H9 (cell line): ENCODE results near the gene CDK14. TPM values are rescaled to one million over a fixed set of nuclear protein-coding genes. Genes with fewer than 3 reads are reported as not detected.

Experiments
- DNase-seq: peaks from one replicate; pipeline ENCODE4 v3.0.0-alpha.2; 2017
- H2AFZ ChIP-seq: one replicate; pipeline ENCODE4 v1.6.1; 2013; ENCODE audit warnings: mild to moderate bottlenecking, low read length, control low read depth, moderate library complexity
- H2AK5ac ChIP-seq: 2 replicates; pipeline ENCODE4 v1.6.1; 2013; ENCODE audit warnings: low read length, control low read depth, mixed read lengths; ENCODE audit not compliant: insufficient read length
- H2BK120ac ChIP-seq: one replicate; pipeline ENCODE4 v1.6.1; 2013; ENCODE audit warnings: low read depth, mild to moderate bottlenecking, low read length, control low read depth, inconsistent platforms; ENCODE audit not compliant: poor library complexity, severe bottlenecking
- H2BK12ac ChIP-seq: 2 replicates; pipeline ENCODE4 v1.6.1; 2013; ENCODE audit warnings: low read length, control low read depth, mixed read lengths, low read depth; ENCODE audit not compliant: insufficient read length
- H2BK15ac ChIP-seq: 2 replicates; pipeline ENCODE4 v1.6.1; 2013; ENCODE audit warnings: low read depth, low read length, control low read depth
- H2BK20ac ChIP-seq: one replicate; pipeline ENCODE4 v1.6.1; 2013; ENCODE audit warnings: low read depth, mild to moderate bottlenecking, low read length, control low read depth, inconsistent platforms; ENCODE audit not compliant: poor library complexity, severe bottlenecking
- H2BK5ac ChIP-seq: 2 replicates; pipeline ENCODE4 v1.6.1; 2013; ENCODE audit warnings: low read length, control low read depth, mixed read lengths; ENCODE audit not compliant: insufficient read length
- H3K14ac ChIP-seq: 2 replicates; pipeline ENCODE4 v1.6.1; 2013; ENCODE audit warnings: low read length, control low read depth; ENCODE audit not compliant: insufficient read depth
- H3K18ac ChIP-seq: 2 replicates; pipeline ENCODE4 v1.6.1; 2013; ENCODE audit warnings: low read depth, mild to moderate bottlenecking, mixed read lengths, low read length, control low read depth; ENCODE audit not compliant: insufficient read length
- H3K23ac ChIP-seq: 2 replicates; pipeline ENCODE4 v1.6.1; 2013; ENCODE audit warnings: low read length, control low read depth, mixed read lengths, low read depth; ENCODE audit not compliant: insufficient read length
- H3K23me2 ChIP-seq: 2 replicates; pipeline ENCODE4 v1.6.1; 2013; ENCODE audit warnings: low read depth, mild to moderate bottlenecking, mixed read lengths, low read length, control low read depth; ENCODE audit not compliant: insufficient read length, poor library complexity, severe bottlenecking
- H3K27ac ChIP-seq: 2 replicates; pipeline ENCODE4 v1.5.1; 2013; ENCODE audit warnings: low read length, control low read depth, mixed read lengths, low read depth; ENCODE audit not compliant: insufficient read length
- H3K27me3 ChIP-seq: 2 replicates; pipeline ENCODE4 v1.6.1; 2013; ENCODE audit warnings: low read length, control low read depth, inconsistent platforms; ENCODE audit not compliant: insufficient read depth
- H3K4ac ChIP-seq: 2 replicates; pipeline ENCODE4 v1.6.1; 2013; ENCODE audit warnings: low read depth, mild to moderate bottlenecking, control low read depth, inconsistent platforms, low read length, moderate library complexity
- H3K4me1 ChIP-seq: 2 replicates; pipeline ENCODE4 v1.6.1; 2013; ENCODE audit warnings: low read length, control low read depth, inconsistent platforms; ENCODE audit not compliant: insufficient read depth
- H3K4me2 ChIP-seq: 2 replicates; pipeline ENCODE4 v1.6.1; 2013; ENCODE audit warnings: low read length, control low read depth, mixed read lengths; ENCODE audit not compliant: insufficient read length, insufficient read depth
- H3K56ac ChIP-seq: 2 replicates; pipeline ENCODE4 v1.6.1; 2013; ENCODE audit warnings: low read depth, mild to moderate bottlenecking, mixed read lengths, low read length, control low read depth; ENCODE audit not compliant: insufficient read length
- H3K79me1 ChIP-seq: 2 replicates; pipeline ENCODE4 v1.6.1; 2013; ENCODE audit warnings: low read depth, mild to moderate bottlenecking, moderate library complexity, low read length, control low read depth, inconsistent platforms; ENCODE audit not compliant: insufficient read depth, poor library complexity, severe bottlenecking
- H3K79me2 ChIP-seq: 2 replicates; pipeline ENCODE4 v1.6.1; 2013; ENCODE audit warnings: low read length, control low read depth, inconsistent platforms; ENCODE audit not compliant: insufficient read depth
- H3K9ac ChIP-seq: 2 replicates; pipeline ENCODE4 v1.6.1; 2013; ENCODE audit warnings: low read length, control low read depth, mixed read lengths; ENCODE audit not compliant: insufficient read length; ENCODE audit errors: extremely low read depth
- H3K9me3 ChIP-seq: one replicate; pipeline ENCODE4 v1.6.1; 2013; ENCODE audit warnings: low read depth, low read length, inconsistent platforms; ENCODE audit not compliant: control insufficient read depth
- H3T11ph ChIP-seq: one replicate; pipeline ENCODE4 v1.6.1; 2013; ENCODE audit warnings: mild to moderate bottlenecking, low read length, control low read depth, inconsistent platforms
- H4K20me1 ChIP-seq: one replicate; pipeline ENCODE4 v1.6.1; 2013; ENCODE audit not compliant: control insufficient read depth, insufficient read length, insufficient read depth
- H4K5ac ChIP-seq: 2 replicates; pipeline ENCODE4 v1.6.1; 2013; ENCODE audit warnings: low read depth, mild to moderate bottlenecking, mixed read lengths, low read length, control low read depth; ENCODE audit not compliant: insufficient read length
- H4K8ac ChIP-seq: replicated peaks from 2 replicates; pipeline ENCODE4 v1.6.1; 2013; ENCODE audit warnings: low read length, control low read depth, mixed read lengths, low read depth; ENCODE audit not compliant: insufficient read length
- H4K91ac ChIP-seq: 2 replicates; pipeline ENCODE4 v1.6.1; 2013; ENCODE audit warnings: low read depth, mild to moderate bottlenecking, moderate library complexity, mixed read lengths, low read length, control low read depth; ENCODE audit not compliant: insufficient read length
- H3K27ac Mint-ChIP-seq, 3 experiments: 2 replicates in 2 of 3; 3 replicates in 1 of 3; pipeline ENCODE4 v1.8.0; 2020 to 2021; ENCODE audit warnings: mixed read lengths in 3 of 3, mild to moderate bottlenecking in 1 of 3, moderate library complexity in 1 of 3
- H3K27me3 Mint-ChIP-seq: 2 replicates; pipeline ENCODE4 v1.8.0; 2021; ENCODE audit warnings: low read depth, mild to moderate bottlenecking, moderate library complexity, mixed read lengths
- H3K36me3 Mint-ChIP-seq, 3 experiments: 2 replicates in 2 of 3; 3 replicates in 1 of 3; pipeline ENCODE4 v1.8.0; 2020 to 2021; ENCODE audit warnings: low read depth in 3 of 3, mixed read lengths in 3 of 3; ENCODE audit not compliant: insufficient read depth in 1 of 3
- H3K4me1 Mint-ChIP-seq, 2 experiments: 2 replicates each; pipeline ENCODE4 v1.8.0; 2020; ENCODE audit warnings: mixed read lengths in 2 of 2
- H3K4me3 Mint-ChIP-seq, 2 experiments: 2 replicates in 1 of 2; 3 replicates in 1 of 2; pipeline ENCODE4 v1.8.0; 2020 to 2021; ENCODE audit warnings: mild to moderate bottlenecking in 2 of 2, mixed read lengths in 2 of 2, moderate library complexity in 1 of 2
- H3K9me3 Mint-ChIP-seq, 2 experiments: 2 replicates in 1 of 2; 3 replicates in 1 of 2; pipeline ENCODE4 v1.8.0; 2020; ENCODE audit warnings: mild to moderate bottlenecking in 2 of 2, mixed read lengths in 2 of 2, moderate library complexity in 1 of 2
- CTCF ChIP-seq: fragments of 200-600 bp; sonication (generic); conservative IDR thresholded peaks from 3 replicates; pipeline ENCODE4 v1.8.0; 2021; ENCODE audit warnings: antibody characterized with exemption, mild to moderate bottlenecking
- WGBS: extraction: QIAGEN DNeasy Blood & Tissue Kit; methylation state at CpG from one replicate; pipeline ENCODE4 v1.1.7; 2013; ENCODE audit warnings: missing lambda C conversion rate, low lambda C conversion rate, mixed read lengths; ENCODE audit not compliant: insufficient read length; ENCODE audit errors: extremely low coverage; 5-methylcytosine and 5-hydroxymethylcytosine counted together
- total RNA-seq: library from RNA; stranded (reverse); gene quantifications from 2 replicates; pipeline ENCODE4 v1.2.1, GENCODE V29; 2021

CDK14 gene
- total RNA-seq, 1 experiment from 2014 or later, result 23.9 TPM

- no peak overlapping the region for H3K4me3 Mint-ChIP-seq
- no peak for TF ChIP-seq CTCF
- H2AFZ ChIP-seq, result no peak overlapping the region
Observed at GRCh38 chr7:90569368-90569767, 26.8 kb upstream of the CDK14 start.

More at GRCh38 chr7:90569368-90569767, 26.8 kb upstream of the CDK14 start:
- Histone ChIP-seq H3K23ac (no peak overlapping the region), H4K8ac (no peak overlapping the region), H3K4ac (no peak overlapping the region), H3T11ph (no peak overlapping the region), H3K79me2 (no peaks in the 10 kb centered on the region), H3K4me2 (no peak overlapping the region), H3K9me3 (no peaks in the 10 kb centered on the region), H3K14ac (no peak overlapping the region), H3K79me1 (no peaks in the 10 kb centered on the region), H3K27ac (no peak overlapping the region), H2AK5ac (no peak overlapping the region), H3K23me2 (no peaks in the 10 kb centered on the region), H2BK15ac (no peak overlapping the region), H2BK12ac (no peak overlapping the region), H3K18ac (no peak overlapping the region), H3K4me1 (no peaks in the 10 kb centered on the region), H4K91ac (no peak overlapping the region), H2BK5ac (no peak overlapping the region), H4K5ac (no peak overlapping the region), H3K9ac (no peak overlapping the region), H2BK20ac (no peak overlapping the region), H2BK120ac (no peak overlapping the region), H4K20me1 (no peaks in the 10 kb centered on the region), H3K27me3 (no peaks in the 10 kb centered on the region), H3K56ac (no peak overlapping the region)
- no CpG with 5 or more reads among the region's 1 CpG for WGBS
- Mint-ChIP-seq H3K27ac (no peak overlapping the region), H3K36me3 (no peaks in the 10 kb centered on the region), H3K9me3 (no peaks in the 10 kb centered on the region), H3K4me1 (no peaks in the 10 kb centered on the region), H3K27me3 (no peaks in the 10 kb centered on the region)
- no peak for DNase-seq
